ENCODE measurements around the gene MRPS15. TPM values are rescaled to one million over a fixed set of nuclear protein-coding genes. Genes with fewer than 3 reads are reported as not detected.

MRPS15 gene
- total and polyA plus RNA-seq, 2 of the 13 experiments (the other 11 are each of a cell fraction or from before 2014, with no cell fraction given), result 59.0 to 113 TPM

DNA sequence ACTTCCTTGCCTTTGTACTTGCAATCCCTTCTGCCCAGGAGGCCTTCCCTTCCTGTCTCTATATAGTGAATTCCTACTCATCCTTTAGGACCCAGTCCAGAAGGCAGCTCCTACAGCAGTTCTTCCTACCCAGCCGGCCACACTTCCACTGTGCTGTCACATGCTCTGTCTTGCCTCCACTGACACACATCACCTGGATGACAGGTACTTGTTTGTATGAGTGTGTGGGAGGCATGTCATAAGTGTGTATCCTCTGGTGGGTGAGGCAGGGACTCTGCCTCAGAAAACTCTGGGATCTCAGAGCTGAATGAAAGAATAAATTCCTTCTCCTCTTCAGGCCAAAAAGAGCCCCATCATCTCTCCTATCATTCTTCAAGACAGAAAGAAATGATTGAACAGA is 8.8 kb downstream of the MRPS15 start (continued):
- TF ChIP-seq HMGXB3 (CRISPR knock-in tag; IDR thresholded peaks at IDR 0.05; ENCODE audit: borderline replicate concordance) (no peak), NFIB (CRISPR knock-in tag; IDR thresholded peaks at IDR 0.05; ENCODE audit: borderline replicate concordance) (no peak), SP140L (CRISPR knock-in tag; IDR thresholded peaks at IDR 0.05; ENCODE audit: borderline replicate concordance) (no peak), PAWR (CRISPR knock-in tag; IDR thresholded peaks at IDR 0.05; ENCODE audit: borderline replicate concordance) (no peak), MATR3 (CRISPR knock-in tag; IDR thresholded peaks at IDR 0.05) (no peak), ZSCAN9 (CRISPR knock-in tag; IDR thresholded peaks at IDR 0.05; ENCODE audit: borderline replicate concordance) (no peak), TFDP1 (CRISPR knock-in tag; IDR thresholded peaks at IDR 0.05; ENCODE audit: borderline replicate concordance) (no peak)
- TF ChIP-seq, protein P1, sequence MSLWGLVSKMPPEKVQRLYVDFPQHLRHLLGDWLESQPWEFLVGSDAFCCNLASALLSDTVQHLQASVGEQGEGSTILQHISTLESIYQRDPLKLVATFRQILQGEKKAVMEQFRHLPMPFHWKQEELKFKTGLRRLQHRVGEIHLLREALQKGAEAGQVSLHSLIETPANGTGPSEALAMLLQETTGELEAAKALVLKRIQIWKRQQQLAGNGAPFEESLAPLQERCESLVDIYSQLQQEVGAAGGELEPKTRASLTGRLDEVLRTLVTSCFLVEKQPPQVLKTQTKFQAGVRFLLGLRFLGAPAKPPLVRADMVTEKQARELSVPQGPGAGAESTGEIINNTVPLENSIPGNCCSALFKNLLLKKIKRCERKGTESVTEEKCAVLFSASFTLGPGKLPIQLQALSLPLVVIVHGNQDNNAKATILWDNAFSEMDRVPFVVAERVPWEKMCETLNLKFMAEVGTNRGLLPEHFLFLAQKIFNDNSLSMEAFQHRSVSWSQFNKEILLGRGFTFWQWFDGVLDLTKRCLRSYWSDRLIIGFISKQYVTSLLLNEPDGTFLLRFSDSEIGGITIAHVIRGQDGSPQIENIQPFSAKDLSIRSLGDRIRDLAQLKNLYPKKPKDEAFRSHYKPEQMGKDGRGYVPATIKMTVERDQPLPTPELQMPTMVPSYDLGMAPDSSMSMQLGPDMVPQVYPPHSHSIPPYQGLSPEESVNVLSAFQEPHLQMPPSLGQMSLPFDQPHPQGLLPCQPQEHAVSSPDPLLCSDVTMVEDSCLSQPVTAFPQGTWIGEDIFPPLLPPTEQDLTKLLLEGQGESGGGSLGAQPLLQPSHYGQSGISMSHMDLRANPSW (CRISPR knock-in tag; IDR thresholded peaks at IDR 0.05; ENCODE audit: borderline replicate concordance), result no peak

Data from HepG2 (cell line).